Naive B cell (primary cell): Measurements from ENCODE around the gene STX18. TPM values are rescaled to one million over a fixed set of nuclear protein-coding genes. Genes with fewer than 3 reads are reported as not detected.
"Not testable (repeated sequence)": the region's sequence is repeated elsewhere in the genome, so short reads cannot be mapped to it uniquely, and the experiment has no call there.

ENCODE experiments used
- ATAC-seq, 2 donors: fragments of 150-1000 bp; cut with Tn5 transposase; 2 replicates each; pipeline ENCODE4 v1.10.0; 2021; ENCODE audit warnings: low read depth in 2 of 2, mild to moderate bottlenecking in 2 of 2, moderate library complexity in 2 of 2
- DNase-seq: peaks from one replicate; pipeline ENCODE4 v3.0.0; 2022
- H3K27ac Mint-ChIP-seq, 6 donors: one replicate each; pipeline ENCODE4 v1.8.0; 2020 to 2022; ENCODE audit warnings: mild to moderate bottlenecking in 6 of 6, mixed read lengths in 6 of 6, moderate library complexity in 5 of 6, inconsistent platforms in 2 of 6
- H3K27me3 Mint-ChIP-seq, 3 donors: one replicate each; pipeline ENCODE4 v1.8.0; 2021 to 2022; ENCODE audit warnings: mixed read lengths in 3 of 3, mild to moderate bottlenecking in 1 of 3
- H3K36me3 Mint-ChIP-seq, 2 donors: one replicate each; pipeline ENCODE4 v1.8.0; 2020 to 2022; ENCODE audit warnings: mixed read lengths in 2 of 2, inconsistent platforms in 1 of 2, mild to moderate bottlenecking in 1 of 2
- H3K4me1 Mint-ChIP-seq, 3 donors: one replicate each; pipeline ENCODE4 v1.8.0; 2020 to 2022; ENCODE audit warnings: mixed read lengths in 3 of 3, inconsistent platforms in 1 of 3, mild to moderate bottlenecking in 1 of 3, moderate library complexity in 1 of 3
- H3K4me3 Mint-ChIP-seq, 8 donors: one replicate each; pipeline ENCODE4 v1.8.0; 2020 to 2022; ENCODE audit warnings: mild to moderate bottlenecking in 8 of 8, mixed read lengths in 8 of 8, moderate library complexity in 8 of 8, inconsistent platforms in 2 of 8
- H3K9me3 Mint-ChIP-seq, 7 donors: one replicate each; pipeline ENCODE4 v1.8.0; 2020 to 2022; ENCODE audit warnings: mixed read lengths in 7 of 7, mild to moderate bottlenecking in 5 of 7, inconsistent platforms in 2 of 7, moderate library complexity in 1 of 7
- polyA plus RNA-seq, 6 donors: library from polyadenylated mRNA; unstranded; fragments of 300-500 nt; fragmentation: Illumina TruSeq; gene quantifications; one replicate each; pipeline ENCODE4 v1.2.3, GENCODE V29; 2021; ENCODE audit warnings: low read depth in 6 of 6

The STX18 gene
- polyA plus RNA-seq, 6 donors from 2014 or later, result 7.8 to 27.5 (median 22.9) TPM

DNA sequence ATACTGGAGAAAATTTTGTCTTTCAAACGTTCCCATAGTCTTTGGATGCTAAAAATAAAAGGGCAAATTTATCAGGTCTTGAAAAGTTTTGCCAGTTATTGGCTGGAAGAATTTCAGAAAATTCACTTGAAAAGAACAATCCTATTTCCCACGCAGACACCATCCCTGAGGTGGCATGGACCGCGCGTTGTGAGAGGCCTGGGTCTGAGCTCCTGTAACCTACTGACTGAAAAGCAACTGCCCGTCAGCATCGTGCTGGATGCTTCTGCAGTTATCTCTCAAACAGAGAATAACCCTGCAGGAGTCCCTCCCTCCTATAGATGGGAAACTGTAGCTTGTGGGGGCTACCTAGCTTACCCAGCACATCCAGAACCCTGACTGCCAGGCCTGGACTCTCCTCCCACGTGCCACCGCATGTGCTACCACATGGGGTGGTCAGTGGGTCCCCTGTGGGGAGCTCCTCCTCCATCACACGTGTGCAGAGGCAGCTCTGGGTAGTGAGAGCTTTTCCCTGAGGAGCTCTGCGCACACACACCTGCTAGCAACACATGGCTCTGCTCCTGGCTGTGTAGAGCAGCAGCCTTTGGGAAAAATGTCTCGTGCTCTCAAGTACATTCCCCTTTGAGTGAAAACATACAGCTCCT is 118.9 kb downstream of the STX18 start:
- Mint-ChIP-seq H3K27ac (no peak overlapping the region), H3K36me3 (peaks cover 43 to 45% of the 10 kb centered on the region in 2 donors), H3K4me3 (no peak overlapping the region), H3K9me3 (no peaks in the 10 kb centered on the region), H3K4me1 (peaks cover 0 to 6% (median 0%) of the 10 kb centered on the region in 3 donors), H3K27me3 (no peaks in the 10 kb centered on the region)
- DNase-seq (no peak), ATAC-seq (no peak)

DNA sequence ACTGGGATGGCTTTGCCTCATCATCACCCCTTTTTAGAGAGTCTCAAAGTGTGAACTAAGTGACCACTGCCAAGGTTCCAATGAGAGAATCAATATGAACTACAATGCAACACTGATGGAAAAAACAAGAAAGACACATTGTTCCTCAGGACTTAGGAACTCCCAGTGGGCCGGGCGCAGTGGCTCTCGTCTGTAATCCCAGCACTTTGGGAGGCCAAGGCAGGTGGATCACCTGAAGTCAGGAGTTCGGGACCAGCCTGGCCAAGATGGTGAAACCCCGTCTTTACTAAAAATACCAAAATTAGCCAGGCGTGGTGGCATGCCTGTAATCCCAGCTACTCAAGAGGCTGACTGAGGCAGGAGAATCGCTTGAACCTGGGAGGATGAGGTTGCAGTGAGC is 119.7 kb downstream of the STX18 start:
- H3K36me3 Mint-ChIP-seq, result peaks cover 43 to 48% of the 10 kb centered on the region in 2 donors
- H3K27me3 Mint-ChIP-seq, H3K4me1 Mint-ChIP-seq, DNase-seq, H3K9me3 Mint-ChIP-seq, H3K27ac Mint-ChIP-seq, H3K4me3 Mint-ChIP-seq, ATAC-seq: not testable (repeated sequence)

DNA sequence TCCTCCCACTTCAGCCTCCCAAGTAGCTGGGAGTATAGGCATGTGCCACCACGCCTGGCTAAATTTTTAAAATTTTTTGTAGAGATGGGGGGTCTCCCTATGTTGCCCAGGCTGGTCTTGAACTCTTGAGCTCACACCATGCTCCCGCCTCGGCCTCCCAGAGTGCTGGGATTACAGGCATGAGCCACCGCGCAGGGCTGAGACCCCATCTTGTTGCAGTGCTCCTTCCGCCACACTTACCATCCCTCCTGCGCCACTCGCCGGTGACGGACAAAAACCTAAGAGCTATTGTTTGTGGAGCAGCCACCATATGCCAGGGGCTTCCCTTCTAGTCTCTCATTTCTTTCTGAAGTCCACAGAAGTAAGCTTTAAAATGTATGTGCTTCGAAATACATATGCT is 120.5 kb downstream of the STX18 start:
- Mint-ChIP-seq H3K4me3 (no peak overlapping the region), H3K9me3 (peaks cover 0 to 4% (median 2%) of the 10 kb centered on the region in 7 donors), H3K27ac (peak overlapping the region in 2 of 6 donors; percentile 12 to 42), H3K27me3 (no peaks in the 10 kb centered on the region), H3K4me1 (no peaks in the 10 kb centered on the region), H3K36me3 (peaks cover 43 to 47% of the 10 kb centered on the region in 2 donors)
- ATAC-seq (no peak), DNase-seq (no peak)

DNA sequence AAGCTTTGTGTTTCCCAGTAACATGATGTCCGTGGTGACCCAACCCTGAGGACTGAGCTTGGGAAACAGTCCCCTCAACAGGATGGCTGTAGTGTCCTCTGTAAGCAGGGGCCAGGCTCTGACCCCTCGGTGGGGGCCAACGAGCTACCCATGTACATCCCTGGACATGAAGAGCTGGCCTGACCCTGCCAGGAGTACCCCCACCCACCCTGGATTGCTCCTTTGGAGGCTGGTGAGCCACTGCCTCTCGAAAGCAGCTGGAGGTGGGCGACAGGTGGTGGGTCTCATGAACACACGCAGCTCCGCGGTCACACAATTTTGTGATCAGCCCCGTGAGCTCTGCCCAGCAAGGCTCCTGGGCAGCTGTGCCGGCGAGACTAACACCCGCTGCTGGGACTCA is 121.4 kb downstream of the STX18 start:
- Mint-ChIP-seq H3K27ac (no peak overlapping the region), H3K36me3 (peaks cover 48 to 52% of the 10 kb centered on the region in 2 donors), H3K4me1 (no peaks in the 10 kb centered on the region), H3K9me3 (peaks cover 0 to 10% (median 4%) of the 10 kb centered on the region in 7 donors), H3K4me3 (no peak overlapping the region), H3K27me3 (no peaks in the 10 kb centered on the region)
- DNase-seq (no peak), ATAC-seq (no peak)

DNA sequence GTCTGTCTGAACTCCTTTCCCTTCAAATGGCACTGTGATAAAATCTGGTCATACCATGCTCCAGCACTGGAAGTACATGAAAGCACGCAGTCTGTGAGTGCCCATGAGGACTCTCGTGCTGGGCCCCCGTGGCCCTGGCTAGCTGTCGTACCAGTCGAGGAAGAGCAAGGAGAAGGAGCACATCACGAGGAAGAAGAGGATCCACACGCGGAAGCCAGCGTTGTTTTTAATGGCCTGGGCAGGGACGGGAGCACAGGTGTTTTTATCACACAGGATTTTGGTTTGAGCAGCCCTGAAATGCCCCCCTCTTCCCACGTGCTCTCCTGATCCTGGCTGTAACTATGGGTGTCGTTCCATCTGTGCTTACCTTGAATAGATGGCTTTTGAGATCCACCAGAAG is 122.0 kb downstream of the STX18 start:
- ATAC-seq (no peak), DNase-seq (no peak)
- Mint-ChIP-seq H3K36me3 (peaks cover 48% of the 10 kb centered on the region in 2 donors), H3K4me1 (no peaks in the 10 kb centered on the region), H3K4me3 (no peak overlapping the region), H3K27ac (peak overlapping the region in 3 of 6 donors; percentile 13 to 49 (median 47)), H3K27me3 (no peaks in the 10 kb centered on the region), H3K9me3 (peaks cover 0 to 10% (median 4%) of the 10 kb centered on the region in 7 donors)

DNA sequence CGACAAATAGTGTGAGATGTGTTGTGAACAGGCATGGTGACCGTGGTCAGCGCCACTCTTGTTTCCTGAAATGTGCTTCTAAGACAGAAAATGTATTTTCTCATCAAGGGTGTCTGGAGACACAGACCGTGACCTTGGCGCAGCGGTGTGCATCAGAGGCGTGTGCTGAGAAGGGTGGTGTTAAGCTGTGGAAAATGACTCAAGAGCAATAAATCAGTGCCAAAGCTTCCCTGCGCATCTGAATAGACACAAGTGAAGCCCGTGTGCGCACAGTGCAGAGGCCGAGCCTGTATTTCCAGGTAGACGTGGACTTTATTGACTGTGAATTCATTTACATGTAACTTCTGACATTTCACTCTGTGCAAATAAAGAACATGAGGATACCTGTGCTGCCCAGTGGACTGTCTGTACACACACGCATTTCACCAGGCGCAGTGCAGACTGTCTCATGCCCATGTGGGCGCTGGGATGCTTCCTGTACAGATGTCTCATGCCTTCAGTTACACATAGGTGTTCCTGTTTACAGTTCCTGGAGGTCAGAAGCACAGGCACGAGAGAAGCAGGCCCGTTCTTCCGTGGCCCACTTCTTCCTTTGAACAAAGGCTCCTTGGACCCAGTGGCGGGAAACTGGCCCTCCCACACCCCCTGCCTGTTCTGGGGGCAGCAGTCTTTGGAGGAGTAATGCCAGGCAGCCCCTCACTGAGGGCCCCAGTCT is 123.0 kb downstream of the STX18 start:
- no peak overlapping the region for H3K4me3 Mint-ChIP-seq
- no peak for ATAC-seq
- peak overlapping the region in 2 of 6 donors; percentile 15 to 41 for H3K27ac Mint-ChIP-seq
- no peak for DNase-seq
- peaks cover 0 to under 1% (median 0%) of the 10 kb centered on the region in 3 donors for H3K4me1 Mint-ChIP-seq
- peaks cover 0 to 10% (median 4%) of the 10 kb centered on the region in 7 donors for H3K9me3 Mint-ChIP-seq
- peaks cover 46 to 48% of the 10 kb centered on the region in 2 donors for H3K36me3 Mint-ChIP-seq
- no peaks in the 10 kb centered on the region for H3K27me3 Mint-ChIP-seq

DNA sequence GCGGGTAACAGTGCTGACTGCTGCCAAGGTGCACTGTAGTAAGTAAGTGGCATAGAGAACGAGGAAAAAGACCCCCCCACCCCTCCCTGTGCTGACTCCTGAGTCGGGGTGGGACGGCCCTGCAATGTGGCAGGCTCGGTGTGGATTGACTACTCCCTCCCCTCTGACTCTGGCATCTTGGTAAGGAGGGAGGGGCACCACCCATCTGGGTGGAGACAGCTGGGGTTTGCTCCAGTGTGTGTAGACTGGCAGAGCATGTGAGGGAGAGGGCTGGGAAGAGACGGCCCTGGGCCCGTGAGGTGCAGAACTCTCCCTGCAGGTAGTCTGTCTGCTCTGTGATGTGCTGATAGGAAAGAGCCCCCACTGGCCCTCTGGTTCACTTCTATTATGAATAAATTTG is 124.0 kb downstream of the STX18 start:
- peaks cover 0 to 9% (median 5%) of the 10 kb centered on the region in 3 donors for H3K4me1 Mint-ChIP-seq
- H3K36me3 Mint-ChIP-seq, result peaks cover 46 to 48% of the 10 kb centered on the region in 2 donors
- H3K4me3 Mint-ChIP-seq, result no peak overlapping the region
- DNase-seq, result no peak
- peaks cover 0 to 10% (median 4%) of the 10 kb centered on the region in 7 donors for H3K9me3 Mint-ChIP-seq
- H3K27ac Mint-ChIP-seq, result no peak overlapping the region
- no peak for ATAC-seq
- H3K27me3 Mint-ChIP-seq, result no peaks in the 10 kb centered on the region

DNA sequence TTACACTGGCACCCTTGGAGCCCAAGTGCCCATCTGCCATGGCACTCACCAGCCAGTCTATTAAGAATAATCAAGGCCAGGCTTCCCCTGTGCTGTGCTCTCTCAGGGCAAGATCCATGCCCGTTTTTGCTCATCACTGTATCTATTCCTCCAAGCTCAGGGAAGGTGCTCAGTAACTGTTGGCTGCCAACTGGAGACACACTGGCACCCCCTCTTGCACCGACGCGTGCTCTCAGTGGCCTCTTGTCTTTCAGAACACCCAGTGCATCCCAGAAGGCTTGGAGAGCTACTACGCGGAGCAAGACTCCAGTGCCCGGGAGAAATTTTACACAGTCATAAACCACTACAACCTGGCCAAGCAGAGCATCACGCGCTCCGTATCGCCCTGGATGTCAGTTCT is 124.9 kb downstream of the STX18 start:
- Mint-ChIP-seq H3K27me3 (no peaks in the 10 kb centered on the region), H3K4me1 (peaks cover 0 to 10% (median 6%) of the 10 kb centered on the region in 3 donors), H3K9me3 (peaks cover 0 to 10% (median 4%) of the 10 kb centered on the region in 7 donors), H3K27ac (no peak overlapping the region), H3K4me3 (no peak overlapping the region), H3K36me3 (peaks cover 46 to 48% of the 10 kb centered on the region in 2 donors)
- DNase-seq (no peak), ATAC-seq (no peak)

DNA sequence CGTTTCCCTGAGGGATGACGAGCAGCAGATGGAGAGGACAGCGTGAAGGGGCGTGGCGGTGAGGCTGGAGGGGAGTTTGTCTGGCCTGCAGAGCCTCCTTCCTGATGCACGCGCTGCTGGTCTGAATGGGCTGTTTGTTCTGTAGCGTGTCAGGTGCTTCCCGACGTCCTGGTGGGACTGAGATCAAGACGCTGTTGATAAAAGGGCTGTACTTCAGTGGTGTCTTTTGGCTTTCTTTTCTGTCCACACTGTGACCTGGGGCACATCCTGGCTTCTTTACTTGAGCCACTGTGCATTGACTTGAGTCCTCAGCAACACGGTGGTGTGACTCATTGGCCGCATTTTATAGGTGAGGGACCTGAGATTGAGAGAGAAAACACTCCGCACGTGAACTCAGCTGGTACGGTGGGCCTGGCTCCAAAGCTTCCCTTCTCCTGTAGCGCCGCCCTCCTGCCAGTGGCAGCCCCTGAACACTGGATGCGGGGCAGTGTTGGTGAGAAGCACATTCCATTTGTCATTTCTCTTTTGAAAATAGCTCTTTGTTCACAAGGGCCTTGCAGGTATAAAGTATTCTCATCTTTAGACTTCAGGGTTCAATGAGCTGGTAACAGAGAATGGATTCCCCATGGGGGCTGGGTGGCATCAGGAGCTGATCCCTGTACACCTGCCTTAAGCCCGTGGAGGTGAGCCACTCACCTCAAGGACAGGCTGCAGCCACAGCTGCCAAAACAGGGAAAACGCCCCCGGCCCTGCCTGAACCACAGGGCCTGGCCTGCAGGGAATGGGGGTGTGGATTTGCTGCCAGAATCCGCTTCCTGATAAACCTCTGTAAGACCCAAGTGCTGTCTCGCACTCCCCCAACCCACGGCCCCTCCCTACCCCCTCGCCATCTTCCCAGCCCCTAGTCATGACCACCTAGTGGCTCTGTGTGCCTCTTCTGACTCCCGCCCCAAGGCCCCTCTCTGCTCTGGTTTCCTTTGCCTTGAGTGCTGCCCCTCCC is 125.7 kb downstream of the STX18 start:
- no peak overlapping the region for H3K27ac Mint-ChIP-seq
- ATAC-seq, result no peak
- H3K4me1 Mint-ChIP-seq, result peaks cover 0 to 10% (median 6%) of the 10 kb centered on the region in 3 donors
- H3K9me3 Mint-ChIP-seq, result peaks cover 0 to 10% (median 4%) of the 10 kb centered on the region in 7 donors
- no peak for DNase-seq
- peaks cover 39 to 40% of the 10 kb centered on the region in 2 donors for H3K36me3 Mint-ChIP-seq
- no peaks in the 10 kb centered on the region for H3K27me3 Mint-ChIP-seq
- no peak overlapping the region for H3K4me3 Mint-ChIP-seq

DNA sequence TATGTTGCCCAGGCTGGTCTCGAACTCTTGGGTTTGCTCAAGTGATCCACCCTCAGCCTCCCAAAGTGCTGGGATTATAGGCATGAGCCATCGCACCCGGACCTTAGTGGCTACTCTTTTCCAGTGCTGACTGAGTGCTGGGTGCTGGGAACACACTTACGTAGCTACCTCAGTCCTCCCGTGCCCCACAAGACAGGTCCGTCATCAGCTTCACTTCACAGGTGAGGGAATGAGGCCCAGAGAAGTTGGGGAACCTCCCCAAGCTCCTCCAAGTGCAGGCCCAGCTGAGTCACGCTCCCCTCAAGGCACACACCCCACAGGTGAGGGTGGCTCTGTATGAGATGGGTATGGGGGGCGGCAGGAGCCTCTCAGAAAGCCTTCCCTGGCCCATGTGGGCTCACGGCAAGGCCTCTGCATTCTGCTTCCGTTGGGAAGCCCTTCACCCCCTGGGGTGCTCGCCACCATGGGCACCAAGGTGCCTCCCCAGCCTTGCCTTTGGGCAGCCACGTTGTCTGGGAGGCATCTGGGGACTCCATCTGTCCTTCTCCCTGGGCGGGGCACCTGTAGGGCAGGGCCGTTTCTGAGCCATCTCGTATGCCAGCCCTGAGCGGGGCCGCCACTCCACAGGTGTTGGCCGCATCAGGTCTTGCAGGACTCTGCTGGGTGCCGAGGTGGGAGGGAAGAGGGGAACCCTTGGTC is 126.6 kb downstream of the STX18 start:
- Mint-ChIP-seq H3K9me3 (peaks cover 0 to 10% (median 4%) of the 10 kb centered on the region in 7 donors), H3K4me1 (peaks cover 0 to 10% (median 6%) of the 10 kb centered on the region in 3 donors), H3K4me3 (no peak overlapping the region), H3K27ac (no peak overlapping the region), H3K27me3 (no peaks in the 10 kb centered on the region), H3K36me3 (peaks cover 32 to 33% of the 10 kb centered on the region in 2 donors)
- ATAC-seq (no peak), DNase-seq (no peak)

DNA sequence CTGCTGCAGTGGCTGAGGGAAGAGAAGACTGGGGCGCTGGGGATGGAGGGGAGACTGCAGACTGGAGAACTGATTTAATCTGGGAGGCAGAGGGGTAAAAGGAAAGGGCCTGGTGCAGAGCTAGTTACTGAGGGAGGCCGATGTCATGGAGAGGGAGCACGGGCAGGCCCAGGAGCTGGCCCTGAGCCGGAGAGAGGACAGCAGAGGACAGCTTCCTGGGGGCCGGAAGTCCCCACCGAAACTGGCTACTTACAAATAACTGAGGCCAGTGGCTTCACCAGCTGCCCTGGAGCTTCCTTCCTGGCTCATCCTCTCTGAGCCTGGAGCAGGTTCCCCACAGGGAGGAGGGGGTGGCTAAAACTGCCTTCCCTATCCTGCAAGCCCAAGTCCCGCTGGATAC is 128.0 kb downstream of the STX18 start:
- ATAC-seq, result no peak
- Mint-ChIP-seq H3K36me3 (peaks cover 22% of the 10 kb centered on the region in 2 donors), H3K27me3 (no peaks in the 10 kb centered on the region), H3K9me3 (peaks cover 0 to 10% (median 4%) of the 10 kb centered on the region in 7 donors), H3K4me1 (peaks cover 0 to 10% (median 6%) of the 10 kb centered on the region in 3 donors), H3K4me3 (no peak overlapping the region), H3K27ac (peak overlapping the region in 1 of 6 donors; percentile 62)
- no peak for DNase-seq

DNA sequence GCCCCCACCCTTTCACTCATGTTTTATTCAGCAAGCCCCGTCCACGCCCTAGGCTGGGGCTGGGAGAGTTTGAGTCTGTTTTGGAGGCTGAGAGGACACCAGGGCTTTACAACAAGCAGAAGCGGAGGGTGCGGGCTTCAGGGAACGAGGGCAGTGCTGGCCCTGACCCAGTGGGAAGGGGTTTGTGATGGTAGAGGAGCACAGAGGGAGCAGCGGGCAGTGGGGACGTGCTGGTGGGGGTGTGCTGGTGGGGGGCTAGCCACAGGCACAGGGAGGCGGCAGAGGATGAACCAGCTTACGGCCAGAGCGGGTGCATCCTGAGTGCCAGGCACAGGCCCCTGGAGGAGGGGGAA is 128.5 kb downstream of the STX18 start:
- Mint-ChIP-seq H3K27ac (peak overlapping the region in 1 of 6 donors; percentile 88), H3K36me3 (peaks cover 18% of the 10 kb centered on the region in 2 donors), H3K4me1 (peaks cover 0 to 10% (median 6%) of the 10 kb centered on the region in 3 donors), H3K27me3 (no peaks in the 10 kb centered on the region), H3K9me3 (peaks cover 0 to 10% (median 4%) of the 10 kb centered on the region in 7 donors), H3K4me3 (no peak overlapping the region)
- no peak for ATAC-seq
- DNase-seq, result no peak
